Right lobe of liver (tissue), 4 donors: ENCODE data around the gene MAGI1.

Experiments
- CTCF ChIP-seq, 4 donors: fragments of 200-600 bp in 3 of 4; fragments of 450-650 bp in 1 of 4; IDR thresholded peaks; one replicate each; pipeline versions ENCODE4 v1.5.1 to v1.8.0; 2016 to 2022; ENCODE audit warnings: antibody characterized with exemption in 4 of 4, mild to moderate bottlenecking in 2 of 4
- POLR2A ChIP-seq: fragments of 450-650 bp; IDR thresholded peaks from one replicate; pipeline ENCODE4 v1.6.1; 2017; ENCODE audit warnings: antibody characterized with exemption, mild to moderate bottlenecking
- donor health status: DM: no; HTN: no; CAD: no.
- donor health status: DM: no; HTN: no; CAD: no.
- donor health status: DM: no; HTN: yes; CAD: no.

- TF ChIP-seq CTCF (IDR thresholded peaks at IDR 0.05) (no peak), POLR2A (no peak)
Measured at GRCh38 chr3:65521032-65521431, 517.7 kb downstream of the MAGI1 start.
